ENCODE results near the gene CD82.

- TF ChIP-seq CTCF (IDR thresholded peaks at IDR 0.05), result no peak
- no peak for TF ChIP-seq POLR2AphosphoS5 (IDR thresholded peaks at IDR 0.05; ENCODE audit: insufficient read depth in 1 of 2, low read depth in 1 of 2)
Measured at GRCh38 chr11:44575962-44576361, 10.5 kb downstream of the CD82 start.
